GM23338 (cell line): Measurements from ENCODE around the gene STXBP5. TPM values are rescaled to one million over a fixed set of nuclear protein-coding genes. Genes with fewer than 3 reads are reported as not detected.

ENCODE experiments used
- ATAC-seq: fragments of 200-7000 bp; cut with Tn5 transposase; 3 replicates; pipeline ENCODE4 v1.9.1; 2020
- DNase-seq: peaks from one replicate; pipeline ENCODE4 v3.0.0-alpha.2; 2015; ENCODE audit warnings: low spot score
- H2AFZ ChIP-seq: fragments of 200-600 bp; sonication (generic); 2 replicates; pipeline ENCODE4 v1.8.0; 2016; ENCODE audit warnings: antibody characterized with exemption, mild to moderate bottlenecking, moderate library complexity
- H3F3A ChIP-seq: fragments of 200-600 bp; sonication (generic); replicated peaks from 2 replicates; pipeline ENCODE4 v1.8.0; 2017; ENCODE audit warnings: antibody characterized with exemption, mixed run types, low read depth
- H3K27ac ChIP-seq: fragments of 200-600 bp; sonication (generic); 2 replicates; pipeline ENCODE4 v1.6.1; 2016; ENCODE audit warnings: low read depth
- H3K27me3 ChIP-seq: fragments of 200-600 bp; sonication (generic); 2 replicates; pipeline ENCODE4 v1.8.0; 2016; ENCODE audit warnings: mild to moderate bottlenecking, mixed run types, moderate library complexity; ENCODE audit not compliant: insufficient read depth
- H3K36me3 ChIP-seq: fragments of 200-600 bp; sonication (generic); 2 replicates; pipeline ENCODE4 v1.8.0; 2016; ENCODE audit warnings: mild to moderate bottlenecking; ENCODE audit not compliant: insufficient read depth
- H3K4me1 ChIP-seq: fragments of 200-600 bp; sonication (generic); 2 replicates; pipeline ENCODE4 v1.8.0; 2016; ENCODE audit warnings: mild to moderate bottlenecking, moderate library complexity; ENCODE audit not compliant: insufficient read depth
- H3K4me2 ChIP-seq: fragments of 200-600 bp; sonication (generic); 2 replicates; pipeline ENCODE4 v1.7.1; 2017; ENCODE audit warnings: mixed run types
- H3K4me3 ChIP-seq: fragments of 200-600 bp; sonication (generic); 2 replicates; pipeline ENCODE4 v1.6.1; 2016; ENCODE audit warnings: mixed run types
- H3K79me2 ChIP-seq: fragments of 200-600 bp; sonication (generic); replicated peaks from 2 replicates; pipeline ENCODE4 v1.8.0; 2017; ENCODE audit warnings: mild to moderate bottlenecking; ENCODE audit not compliant: insufficient read depth
- H3K9me2 ChIP-seq: fragments of 200-600 bp; sonication (generic); 2 replicates; pipeline ENCODE4 v1.8.0; 2017; ENCODE audit not compliant: insufficient read depth
- H4K20me1 ChIP-seq: fragments of 200-600 bp; sonication (generic); replicated peaks from 2 replicates; pipeline ENCODE4 v1.8.0; 2017; ENCODE audit warnings: mild to moderate bottlenecking; ENCODE audit not compliant: insufficient read depth
- H3K27ac Mint-ChIP-seq: 2 replicates; pipeline ENCODE4 v1.8.0; 2020; ENCODE audit warnings: inconsistent platforms, mild to moderate bottlenecking, moderate library complexity, mixed read lengths
- H3K27me3 Mint-ChIP-seq: 3 replicates; pipeline ENCODE4 v1.8.0; 2022; ENCODE audit warnings: low read depth, mild to moderate bottlenecking, moderate library complexity, mixed read lengths, inconsistent platforms; ENCODE audit not compliant: insufficient read depth, poor library complexity
- H3K36me3 Mint-ChIP-seq: 3 replicates; pipeline ENCODE4 v1.8.0; 2021; ENCODE audit warnings: low read depth, mild to moderate bottlenecking, inconsistent platforms, moderate library complexity, mixed read lengths
- H3K4me1 Mint-ChIP-seq: 3 replicates; pipeline ENCODE4 v1.8.0; 2020; ENCODE audit warnings: mild to moderate bottlenecking, inconsistent platforms, mixed read lengths
- H3K4me3 Mint-ChIP-seq: 3 replicates; pipeline ENCODE4 v1.8.0; 2021; ENCODE audit warnings: moderate library complexity, mild to moderate bottlenecking, inconsistent platforms, mixed read lengths
- H3K9me3 Mint-ChIP-seq: 3 replicates; pipeline ENCODE4 v1.8.0; 2020; ENCODE audit warnings: moderate library complexity, mild to moderate bottlenecking, inconsistent platforms, mixed read lengths
- CTCF ChIP-seq, 2 experiments: fragments of 200-600 bp in 1 of 2; sonication (generic) in 1 of 2; conservative IDR thresholded peaks; 2 replicates each; pipeline versions ENCODE4 v1.5.1 to v1.6.1; 2016 to 2017; ENCODE audit warnings: antibody characterized with exemption in 2 of 2, low read depth in 2 of 2, mild to moderate bottlenecking in 2 of 2, moderate library complexity in 1 of 2
- REST ChIP-seq: IDR thresholded peaks from one replicate; pipeline ENCODE4 v1.6.1; 2018; ENCODE audit warnings: antibody characterized with exemption; ENCODE audit not compliant: unreplicated experiment
- STAT1 ChIP-seq: IDR thresholded peaks from one replicate; pipeline ENCODE4 v1.6.1; 2016; ENCODE audit warnings: antibody characterized with exemption; ENCODE audit not compliant: unreplicated experiment
- ZNF331 ChIP-seq: fragments of 250-450 bp; sonication (Bioruptor Pico); IDR thresholded peaks from 2 replicates; pipeline ENCODE4 v1.5.0; 2020; ENCODE audit warnings: low read depth, mild to moderate bottlenecking, moderate library complexity
- ZNF462 ChIP-seq: fragments of 250-450 bp; sonication (Bioruptor Pico); IDR thresholded peaks from 2 replicates; pipeline ENCODE4 v1.5.0; 2020; ENCODE audit warnings: mild to moderate bottlenecking, moderate library complexity
- polyA plus RNA-seq: library from polyadenylated mRNA; unstranded; fragments of >200 nt; fragmentation: Nextera tagmentation; extraction: Ambion mirVana; gene quantifications from 2 replicates; pipeline ENCODE4 v1.2.1, GENCODE V29; 2016
- total RNA-seq: library from RNA; depleted of rRNA; stranded (reverse); fragments of >200 nt; shearing (Covaris generic); gene quantifications from 2 replicates; pipeline ENCODE4 v1.2.3, GENCODE V29; 2014

The STXBP5 gene
- total and polyA plus RNA-seq, 2 experiments from 2014 or later = 3.9 to 17.8 TPM

GRCh38 chr6:147390909-147391536, 186.8 kb downstream of the STXBP5 start:
- Histone ChIP-seq H2AFZ (no peak overlapping the region), H3F3A (no peaks in the 10 kb centered on the region), H3K4me3 (no peak overlapping the region), H3K27me3 (no peaks in the 10 kb centered on the region), H3K79me2 (no peaks in the 10 kb centered on the region), H3K4me1 (no peaks in the 10 kb centered on the region), H3K9me2 (no peaks in the 10 kb centered on the region), H3K36me3 (no peaks in the 10 kb centered on the region), H3K4me2 (no peak overlapping the region), H3K27ac (no peak overlapping the region), H4K20me1 (no peaks in the 10 kb centered on the region)
- TF ChIP-seq STAT1 = no peak
- peak; percentile 72 to 75 for TF ChIP-seq CTCF (conservative IDR thresholded peaks at IDR 0.05; ENCODE audit: low read depth in 2 of 2)
- TF ChIP-seq ZNF462 (CRISPR knock-in tag) = no peak
- TF ChIP-seq REST = no peak
- no peak for TF ChIP-seq ZNF331 (CRISPR knock-in tag)
- no peak overlapping the region for H3K27ac Mint-ChIP-seq
- no peak overlapping the region for H3K4me3 Mint-ChIP-seq
- no peaks in the 10 kb centered on the region for H3K4me1 Mint-ChIP-seq
- ATAC-seq (no peak), DNase-seq (peak; percentile 43)
- H3K36me3 Mint-ChIP-seq = no peaks in the 10 kb centered on the region
- H3K9me3 Mint-ChIP-seq = no peaks in the 10 kb centered on the region
- no peaks in the 10 kb centered on the region for H3K27me3 Mint-ChIP-seq
